HUES48 (cell line): Measurements from ENCODE around the gene SQSTM1.

Experiments used
- H3K27ac ChIP-seq: one replicate; pipeline ENCODE4 v1.7.0; 2013; ENCODE audit warnings: low read depth, low read length, inconsistent platforms
- H3K27me3 ChIP-seq: 2 replicates; pipeline ENCODE4 v1.6.1; 2013; ENCODE audit warnings: mild to moderate bottlenecking, low read length; ENCODE audit not compliant: control insufficient read depth, insufficient read depth
- H3K36me3 ChIP-seq: 2 replicates; pipeline ENCODE4 v1.6.1; 2013; ENCODE audit warnings: low read length; ENCODE audit not compliant: control insufficient read depth, insufficient read depth
- H3K4me1 ChIP-seq: 2 replicates; pipeline ENCODE4 v1.6.1; 2013; ENCODE audit warnings: mild to moderate bottlenecking, low read length; ENCODE audit not compliant: control insufficient read depth, insufficient read depth
- H3K4me3 ChIP-seq: 2 replicates; pipeline ENCODE4 v1.5.1; 2013; ENCODE audit warnings: mild to moderate bottlenecking, low read depth, low read length
- H3K9ac ChIP-seq: 2 replicates; pipeline ENCODE4 v1.6.1; 2013; ENCODE audit warnings: mild to moderate bottlenecking, low read depth, low read length, moderate library complexity
- H3K9me3 ChIP-seq: 2 replicates; pipeline ENCODE4 v1.6.1; 2013; ENCODE audit warnings: low read length; ENCODE audit not compliant: control insufficient read depth, insufficient read depth

The SQSTM1 gene

GRCh38 chr5:179820483-179821297 is at the start of gene SQSTM1:
Gene SQSTM1 (plus strand): TSS chr5:179820905. CDS start chr5:179820937, 32 bp downstream.
- peak within 1 kb of the TSS; percentile 94 for H3K27ac ChIP-seq
- no peaks in the 10 kb centered on the region for H3K9me3 ChIP-seq

GRCh38 chr5:179771311-179771895 is 49.3 kb upstream of the SQSTM1 start:
- no peaks in the 10 kb centered on the region for H3K9me3 ChIP-seq
- H3K9ac ChIP-seq, result no peak overlapping the region
- H3K27me3 ChIP-seq, result no peaks in the 10 kb centered on the region
- no peaks in the 10 kb centered on the region for H3K4me1 ChIP-seq
- no peak overlapping the region for H3K4me3 ChIP-seq
- peaks cover 94% of the 10 kb centered on the region for H3K36me3 ChIP-seq
- H3K27ac ChIP-seq, result no peak overlapping the region

More at GRCh38 chr5:179820483-179821297, at the start of gene SQSTM1:
- Histone ChIP-seq H3K36me3 (peaks cover 32% of the 10 kb centered on the region), H3K9ac (peak within 1 kb of the TSS; percentile 79), H3K4me1 (peaks cover 35% of the 10 kb centered on the region), H3K4me3 (peak within 1 kb of the TSS; percentile 91), H3K27me3 (peaks cover 2% of the 10 kb centered on the region; the same call in 1 of the 2 replicates)

GRCh38 chr5:179772351-179772750 is 48.4 kb upstream of the SQSTM1 start:
- H3K9ac ChIP-seq, result no peak overlapping the region
- no peaks in the 10 kb centered on the region for H3K27me3 ChIP-seq
- no peaks in the 10 kb centered on the region for H3K9me3 ChIP-seq
- peaks cover 93% of the 10 kb centered on the region for H3K36me3 ChIP-seq
- no peak overlapping the region for H3K4me3 ChIP-seq
- no peak overlapping the region for H3K27ac ChIP-seq
- H3K4me1 ChIP-seq, result no peaks in the 10 kb centered on the region

- no peaks in the 10 kb centered on the region for H3K27me3 ChIP-seq
- no peak overlapping the region for H3K27ac ChIP-seq
- no peaks in the 10 kb centered on the region for H3K4me1 ChIP-seq
- peaks cover 90% of the 10 kb centered on the region for H3K36me3 ChIP-seq
- H3K4me3 ChIP-seq, result no peak overlapping the region
- no peaks in the 10 kb centered on the region for H3K9me3 ChIP-seq
- no peak overlapping the region for H3K9ac ChIP-seq
These were observed 47.0 kb upstream of the SQSTM1 start for GRCh38 chr5:179773686-179774040.

- H3K27me3 ChIP-seq, result no peaks in the 10 kb centered on the region
- no peaks in the 10 kb centered on the region for H3K4me1 ChIP-seq
- no peak overlapping the region for H3K27ac ChIP-seq
- H3K4me3 ChIP-seq, result no peak overlapping the region
- peaks cover 87% of the 10 kb centered on the region for H3K36me3 ChIP-seq
- no peaks in the 10 kb centered on the region for H3K9me3 ChIP-seq
- H3K9ac ChIP-seq, result no peak overlapping the region
These were observed 46.3 kb upstream of the SQSTM1 start for GRCh38 chr5:179774442-179774841.

- no peaks in the 10 kb centered on the region for H3K27me3 ChIP-seq
These were observed 44.2 kb upstream of the SQSTM1 start for GRCh38 chr5:179776411-179776938.

GRCh38 chr5:179777456-179777855 is 43.2 kb upstream of the SQSTM1 start:
- Histone ChIP-seq H3K27ac (no peak overlapping the region), H3K4me1 (no peaks in the 10 kb centered on the region), H3K36me3 (peaks cover 67% of the 10 kb centered on the region), H3K9ac (no peak overlapping the region), H3K9me3 (no peaks in the 10 kb centered on the region), H3K27me3 (no peaks in the 10 kb centered on the region), H3K4me3 (no peak overlapping the region)

More at GRCh38 chr5:179776411-179776938, 44.2 kb upstream of the SQSTM1 start:
- Histone ChIP-seq H3K9ac (no peak overlapping the region), H3K27ac (no peak overlapping the region), H3K4me1 (no peaks in the 10 kb centered on the region), H3K9me3 (no peaks in the 10 kb centered on the region), H3K4me3 (no peak overlapping the region), H3K36me3 (peaks cover 77% of the 10 kb centered on the region)

- Histone ChIP-seq H3K9me3 (no peaks in the 10 kb centered on the region), H3K36me3 (peaks cover 64% of the 10 kb centered on the region), H3K4me1 (no peaks in the 10 kb centered on the region), H3K9ac (no peak overlapping the region), H3K4me3 (no peak overlapping the region), H3K27ac (no peak overlapping the region), H3K27me3 (no peaks in the 10 kb centered on the region)
These were observed 42.8 kb upstream of the SQSTM1 start for GRCh38 chr5:179777909-179778308.

DNA sequence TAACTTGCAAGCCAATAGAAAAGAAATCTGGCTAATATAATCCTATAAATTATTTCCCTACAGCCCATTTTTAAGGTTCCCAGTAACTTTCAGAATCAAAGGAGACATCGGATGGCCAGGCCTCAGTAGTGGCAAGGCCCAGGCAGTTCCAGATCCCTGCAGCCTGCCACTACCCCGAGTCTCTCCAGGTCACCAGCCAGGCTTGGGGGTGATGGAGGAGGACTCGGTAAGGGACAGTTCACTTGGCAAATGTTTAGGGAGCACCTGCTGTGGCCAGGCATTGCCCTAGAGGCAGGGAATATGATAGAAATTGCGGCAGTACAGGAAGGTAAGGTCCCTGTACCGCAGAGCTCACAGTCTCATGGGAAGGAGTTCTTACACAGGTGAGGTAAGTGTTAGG is 42.1 kb upstream of the SQSTM1 start:
- H3K9ac ChIP-seq, result no peak overlapping the region
- H3K36me3 ChIP-seq, result peaks cover 57% of the 10 kb centered on the region
- no peak overlapping the region for H3K4me3 ChIP-seq
- H3K4me1 ChIP-seq, result no peaks in the 10 kb centered on the region
- H3K9me3 ChIP-seq, result no peaks in the 10 kb centered on the region
- no peak overlapping the region for H3K27ac ChIP-seq
- H3K27me3 ChIP-seq, result no peaks in the 10 kb centered on the region

DNA sequence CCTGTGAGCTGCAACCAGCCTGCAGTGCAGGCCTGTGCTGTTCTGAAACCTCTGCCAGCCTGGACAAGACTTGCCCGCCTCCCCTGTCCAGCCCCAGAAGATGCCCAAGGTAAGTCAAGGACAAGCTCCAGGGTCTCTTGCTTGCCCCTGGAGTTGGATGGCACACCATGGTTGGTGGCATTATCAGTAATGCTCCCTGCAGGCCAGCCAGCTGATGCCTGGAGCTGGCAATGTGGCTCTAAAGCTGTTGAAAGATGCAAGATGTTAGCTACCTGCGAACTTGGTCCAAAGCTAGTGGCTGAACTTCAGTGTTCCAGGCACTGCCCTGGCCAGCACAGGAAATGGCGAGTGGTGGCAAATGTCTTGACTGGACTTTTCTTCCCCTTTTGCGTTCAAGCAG is 40.9 kb upstream of the SQSTM1 start:
- no peak overlapping the region for H3K4me3 ChIP-seq
- H3K9ac ChIP-seq, result no peak overlapping the region
- H3K9me3 ChIP-seq, result no peaks in the 10 kb centered on the region
- no peaks in the 10 kb centered on the region for H3K27me3 ChIP-seq
- no peak overlapping the region for H3K27ac ChIP-seq
- H3K4me1 ChIP-seq, result no peaks in the 10 kb centered on the region
- peaks cover 45% of the 10 kb centered on the region for H3K36me3 ChIP-seq

DNA sequence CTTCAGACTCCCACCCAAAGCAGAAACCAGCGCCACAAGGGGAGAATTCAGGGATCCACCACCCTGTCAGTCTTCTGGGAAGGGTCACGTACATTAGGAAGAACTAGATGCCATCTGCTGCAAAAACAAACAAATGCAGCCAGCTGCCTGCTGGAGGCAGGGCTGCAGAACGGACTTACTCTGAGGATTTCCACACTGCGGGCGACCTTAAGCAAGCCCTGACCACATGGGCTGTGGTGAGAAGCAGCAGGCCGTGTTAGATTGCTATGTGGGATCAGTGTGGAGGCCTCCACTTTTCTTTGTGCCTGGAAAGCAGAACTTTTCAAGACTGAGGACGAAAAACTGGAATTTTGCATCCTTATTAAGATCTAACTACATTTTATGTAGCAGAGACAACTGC is 40.3 kb upstream of the SQSTM1 start:
- Histone ChIP-seq H3K4me1 (no peaks in the 10 kb centered on the region), H3K9me3 (no peaks in the 10 kb centered on the region), H3K27me3 (no peaks in the 10 kb centered on the region), H3K27ac (no peak overlapping the region), H3K9ac (no peak overlapping the region), H3K4me3 (no peak overlapping the region), H3K36me3 (peaks cover 39% of the 10 kb centered on the region)
